Measurements from ENCODE around the gene CHN2. TPM values are rescaled to one million over a fixed set of nuclear protein-coding genes. Genes with fewer than 3 reads are reported as not detected.

Gene CHN2
- total RNA-seq, 1 donor, result 9.9 TPM

GRCh38 chr7:29385214-29385814, 190.7 kb downstream of the CHN2 start:
- Histone ChIP-seq H3K4me3 (ENCODE audit: low read length) (no peak overlapping the region), H3K4me1 (ENCODE audit: insufficient read depth, low read length) (peaks cover 3% of the 10 kb centered on the region), H3K9me3 (ENCODE audit: low read depth, low read length) (no peaks in the 10 kb centered on the region), H3K27me3 (ENCODE audit: insufficient read depth, low read length) (no peaks in the 10 kb centered on the region)

- Histone ChIP-seq H3K27me3 (ENCODE audit: insufficient read depth, low read length) (no peaks in the 10 kb centered on the region), H3K4me3 (ENCODE audit: low read length) (no peak overlapping the region), H3K4me1 (ENCODE audit: insufficient read depth, low read length) (peaks cover 3% of the 10 kb centered on the region), H3K9me3 (ENCODE audit: low read depth, low read length) (no peaks in the 10 kb centered on the region)
These were observed 191.7 kb downstream of the CHN2 start for GRCh38 chr7:29386196-29386765.

- no peaks in the 10 kb centered on the region for H3K27me3 ChIP-seq (ENCODE audit: insufficient read depth, low read length)
- H3K9me3 ChIP-seq (ENCODE audit: low read depth, low read length), result no peaks in the 10 kb centered on the region
These were observed 196.7 kb downstream of the CHN2 start for GRCh38 chr7:29391262-29391661.

GRCh38 chr7:29394321-29394720, 199.7 kb downstream of the CHN2 start:
- H3K9me3 ChIP-seq (ENCODE audit: low read depth, low read length), result no peaks in the 10 kb centered on the region
- no peak overlapping the region for H3K4me3 ChIP-seq (ENCODE audit: low read length)
- H3K4me1 ChIP-seq (ENCODE audit: insufficient read depth, low read length), result no peaks in the 10 kb centered on the region
- H3K27me3 ChIP-seq (ENCODE audit: insufficient read depth, low read length), result no peaks in the 10 kb centered on the region

More at GRCh38 chr7:29391262-29391661, 196.7 kb downstream of the CHN2 start:
- Histone ChIP-seq H3K4me3 (ENCODE audit: low read length) (no peak overlapping the region), H3K4me1 (ENCODE audit: insufficient read depth, low read length) (no peaks in the 10 kb centered on the region)

- H3K4me1 ChIP-seq (ENCODE audit: insufficient read depth, low read length), result no peaks in the 10 kb centered on the region
- no peaks in the 10 kb centered on the region for H3K9me3 ChIP-seq (ENCODE audit: low read depth, low read length)
- H3K27me3 ChIP-seq (ENCODE audit: insufficient read depth, low read length), result no peaks in the 10 kb centered on the region
- no peak overlapping the region for H3K4me3 ChIP-seq (ENCODE audit: low read length)
These were observed 202.0 kb downstream of the CHN2 start for GRCh38 chr7:29396563-29396962.

GRCh38 chr7:29397398-29397797, 202.8 kb downstream of the CHN2 start:
- H3K9me3 ChIP-seq (ENCODE audit: low read depth, low read length), result no peaks in the 10 kb centered on the region
- no peaks in the 10 kb centered on the region for H3K4me1 ChIP-seq (ENCODE audit: insufficient read depth, low read length)
- H3K27me3 ChIP-seq (ENCODE audit: insufficient read depth, low read length), result no peaks in the 10 kb centered on the region
- no peak overlapping the region for H3K4me3 ChIP-seq (ENCODE audit: low read length)

- no peak overlapping the region for H3K4me3 ChIP-seq (ENCODE audit: low read length)
- H3K27me3 ChIP-seq (ENCODE audit: insufficient read depth, low read length), result no peaks in the 10 kb centered on the region
- H3K4me1 ChIP-seq (ENCODE audit: insufficient read depth, low read length), result no peaks in the 10 kb centered on the region
- H3K9me3 ChIP-seq (ENCODE audit: low read depth, low read length), result no peaks in the 10 kb centered on the region
These were observed 203.4 kb downstream of the CHN2 start for GRCh38 chr7:29398011-29398410.

GRCh38 chr7:29400437-29400836, 205.9 kb downstream of the CHN2 start:
- no peaks in the 10 kb centered on the region for H3K9me3 ChIP-seq (ENCODE audit: low read depth, low read length)
- H3K27me3 ChIP-seq (ENCODE audit: insufficient read depth, low read length), result no peaks in the 10 kb centered on the region
- H3K4me1 ChIP-seq (ENCODE audit: insufficient read depth, low read length), result no peaks in the 10 kb centered on the region
- no peak overlapping the region for H3K4me3 ChIP-seq (ENCODE audit: low read length)

GRCh38 chr7:29401769-29402168, 207.2 kb downstream of the CHN2 start:
- no peaks in the 10 kb centered on the region for H3K9me3 ChIP-seq (ENCODE audit: low read depth, low read length)
- H3K4me1 ChIP-seq (ENCODE audit: insufficient read depth, low read length), result no peaks in the 10 kb centered on the region
- H3K4me3 ChIP-seq (ENCODE audit: low read length), result no peak overlapping the region
- H3K27me3 ChIP-seq (ENCODE audit: insufficient read depth, low read length), result no peaks in the 10 kb centered on the region

GRCh38 chr7:29405891-29406290, 211.3 kb downstream of the CHN2 start:
- no peaks in the 10 kb centered on the region for H3K27me3 ChIP-seq (ENCODE audit: insufficient read depth, low read length)
- H3K4me1 ChIP-seq (ENCODE audit: insufficient read depth, low read length), result no peaks in the 10 kb centered on the region
- no peaks in the 10 kb centered on the region for H3K9me3 ChIP-seq (ENCODE audit: low read depth, low read length)
- H3K4me3 ChIP-seq (ENCODE audit: low read length), result no peak overlapping the region

- no peaks in the 10 kb centered on the region for H3K27me3 ChIP-seq (ENCODE audit: insufficient read depth, low read length)
- H3K9me3 ChIP-seq (ENCODE audit: low read depth, low read length), result no peaks in the 10 kb centered on the region
- no peak overlapping the region for H3K4me3 ChIP-seq (ENCODE audit: low read length)
- H3K4me1 ChIP-seq (ENCODE audit: insufficient read depth, low read length), result no peaks in the 10 kb centered on the region
These were observed 211.8 kb downstream of the CHN2 start for GRCh38 chr7:29406366-29406765.

- Histone ChIP-seq H3K27me3 (ENCODE audit: insufficient read depth, low read length) (no peaks in the 10 kb centered on the region), H3K4me1 (ENCODE audit: insufficient read depth, low read length) (no peaks in the 10 kb centered on the region), H3K9me3 (ENCODE audit: low read depth, low read length) (no peaks in the 10 kb centered on the region), H3K4me3 (ENCODE audit: low read length) (no peak overlapping the region)
These were observed 214.3 kb downstream of the CHN2 start for GRCh38 chr7:29408841-29409243.

GRCh38 chr7:29410996-29411395, 216.4 kb downstream of the CHN2 start:
- no peaks in the 10 kb centered on the region for H3K9me3 ChIP-seq (ENCODE audit: low read depth, low read length)
- H3K27me3 ChIP-seq (ENCODE audit: insufficient read depth, low read length), result no peaks in the 10 kb centered on the region
- H3K4me1 ChIP-seq (ENCODE audit: insufficient read depth, low read length), result no peaks in the 10 kb centered on the region
- no peak overlapping the region for H3K4me3 ChIP-seq (ENCODE audit: low read length)

- Histone ChIP-seq H3K4me1 (ENCODE audit: insufficient read depth, low read length) (no peaks in the 10 kb centered on the region), H3K27me3 (ENCODE audit: insufficient read depth, low read length) (no peaks in the 10 kb centered on the region), H3K9me3 (ENCODE audit: low read depth, low read length) (no peaks in the 10 kb centered on the region), H3K4me3 (ENCODE audit: low read length) (no peak overlapping the region)
These were observed 218.3 kb downstream of the CHN2 start for GRCh38 chr7:29412912-29413311.

- no peaks in the 10 kb centered on the region for H3K27me3 ChIP-seq (ENCODE audit: insufficient read depth, low read length)
- H3K9me3 ChIP-seq (ENCODE audit: low read depth, low read length), result no peaks in the 10 kb centered on the region
- no peaks in the 10 kb centered on the region for H3K4me1 ChIP-seq (ENCODE audit: insufficient read depth, low read length)
- no peak overlapping the region for H3K4me3 ChIP-seq (ENCODE audit: low read length)
These were observed 219.1 kb downstream of the CHN2 start for GRCh38 chr7:29413626-29414136.

- Histone ChIP-seq H3K4me1 (ENCODE audit: insufficient read depth, low read length) (no peaks in the 10 kb centered on the region), H3K4me3 (ENCODE audit: low read length) (no peak overlapping the region), H3K9me3 (ENCODE audit: low read depth, low read length) (no peaks in the 10 kb centered on the region), H3K27me3 (ENCODE audit: insufficient read depth, low read length) (no peaks in the 10 kb centered on the region)
These were observed 219.6 kb downstream of the CHN2 start for GRCh38 chr7:29414216-29414615.
